ENCODE results near the gene NLE1. TPM values are rescaled to one million over a fixed set of nuclear protein-coding genes. Genes with fewer than 3 reads are reported as not detected.

The NLE1 gene
- total and polyA plus RNA-seq, 2 donors (not counting 1 experiment from before 2014, with no cell fraction given), result 16.5 to 17.5 TPM

GRCh38 chr17:35088356-35088880 is 53.7 kb downstream of the NLE1 start:
- peak overlapping the region; percentile 73 for H3K9ac ChIP-seq (ENCODE audit: low read length)
- peak overlapping the region; percentile 68 for H2AFZ ChIP-seq (ENCODE audit: insufficient read depth, low read depth, low read length, poor library complexity, severe bottlenecking)
- peaks cover 36% of the 10 kb centered on the region for H3K4me1 Mint-ChIP-seq
- H3K9me3 Mint-ChIP-seq (ENCODE audit: insufficient read depth), result no peaks in the 10 kb centered on the region
- WGBS (ENCODE audit: insufficient coverage), result 2% methylated on average over 23 of the region's 26 CpGs
- H3K36me3 ChIP-seq (replicated peaks in 1 of 2; ENCODE audit: control extremely low read depth in 1 of 2, control insufficient read depth in 1 of 2, extremely low read depth in 1 of 2, insufficient read depth in 2 of 2, low read length in 1 of 2), result no peaks in the 10 kb centered on the region
- H3K4me3 Mint-ChIP-seq, result peak overlapping the region; percentile 94
- no peaks in the 10 kb centered on the region for H3K27me3 Mint-ChIP-seq
- ChIA-PET POLR2A (interaction anchor here (0.6 kb wide), 1 partner anchor 18 kb away, joined by 3 read pairs; no protein-coding TSS in a partner anchor), CTCF (interaction anchor here (1.0 to 1.9 kb wide), 5 partner anchors 24 to 127 kb away, joined by 3 to 10 read pairs (median 3); partner anchors contain the start of genes CCT6B, RFFL and ZNF830)
- peak overlapping the region; percentile 87 for H3K4me2 ChIP-seq (replicated peaks; ENCODE audit: low read depth, low read length, poor library complexity, severe bottlenecking)
- ATAC-seq (ENCODE audit: low read depth) (no peak), DNase-seq (no peak)
- H3K4me3 ChIP-seq (ENCODE audit: control extremely low read depth in 1 of 5, extremely low read depth in 1 of 5, insufficient read depth in 1 of 5, low read depth in 2 of 5, low read length in 4 of 5), result peak overlapping the region; percentile 26 to 86 (median 75)
- no peaks in the 10 kb centered on the region for H3K9me3 ChIP-seq (ENCODE audit: control extremely low read depth in 1 of 3, control insufficient read depth in 2 of 3, insufficient read depth in 1 of 3, low read length in 2 of 3)
- H4K20me1 ChIP-seq (ENCODE audit: control insufficient read depth, insufficient read depth, low read length, poor library complexity, severe bottlenecking), result no peaks in the 10 kb centered on the region
- peak overlapping the region; percentile 94 for H3K27ac Mint-ChIP-seq
- H3K4me1 ChIP-seq (ENCODE audit: control insufficient read depth in 2 of 2, insufficient read depth in 2 of 2, low read length in 2 of 2), result peaks cover 17 to 21% of the 10 kb centered on the region in 2 donors
- peak overlapping the region; percentile 91 to 92 for H3K27ac ChIP-seq (ENCODE audit: low read length in 2 of 2)
- TF ChIP-seq CTCF (IDR thresholded peaks at IDR 0.05) (no peak), EZH2 (IDR thresholded peaks at IDR 0.05; ENCODE audit: borderline replicate concordance, insufficient read depth, low read depth, low read length, poor library complexity, severe bottlenecking) (no peak)
- H3K27me3 ChIP-seq (replicated peaks in 1 of 4; ENCODE audit: control extremely low read depth in 1 of 4, control insufficient read depth in 3 of 4, insufficient read depth in 4 of 4, low read length in 3 of 4), result no peaks in the 10 kb centered on the region
- intact Hi-C loops (cut with micrococcal nuclease), result loop anchor here (1.0 to 2.0 kb wide), 4 partner anchors 25 to 498 kb away; partner anchors contain the start of genes AP2B1 and RFFL
- H3K79me2 ChIP-seq (ENCODE audit: control insufficient read depth, insufficient read depth, low read length), result peaks cover 57% of the 10 kb centered on the region

Data from B cell (primary cell).